T-helper 2 cell treated with Interferon-gamma antibody and Interleukin-4, amounts not matched to agents 5 μg/mL and 100 μg/mL, for 36 hours (primary cell): ENCODE results near the gene STARD13.
"Not testable (repeated sequence)": the region's sequence is repeated elsewhere in the genome, so short reads cannot be mapped to it uniquely, and the experiment has no call there.

Experiments
- DNase-seq: peaks from one replicate; pipeline ENCODE4 v3.0.0; 2021; ENCODE audit warnings: low spot score
- H3K27ac Mint-ChIP-seq: one replicate; pipeline ENCODE4 v1.8.0; 2021; ENCODE audit warnings: mild to moderate bottlenecking, mixed read lengths
- H3K27me3 Mint-ChIP-seq: one replicate; pipeline ENCODE4 v1.8.0; 2021; ENCODE audit warnings: low read depth, mixed read lengths
- H3K36me3 Mint-ChIP-seq: one replicate; pipeline ENCODE4 v1.8.0; 2021; ENCODE audit warnings: low read depth, mixed read lengths
- H3K4me1 Mint-ChIP-seq: one replicate; pipeline ENCODE4 v1.8.0; 2021; ENCODE audit warnings: low read depth, mixed read lengths
- H3K4me3 Mint-ChIP-seq: one replicate; pipeline ENCODE4 v1.8.0; 2022; ENCODE audit warnings: mild to moderate bottlenecking, moderate library complexity, mixed read lengths
- H3K9me3 Mint-ChIP-seq: one replicate; pipeline ENCODE4 v1.8.0; 2021; ENCODE audit warnings: mixed read lengths

Gene STARD13

DNA sequence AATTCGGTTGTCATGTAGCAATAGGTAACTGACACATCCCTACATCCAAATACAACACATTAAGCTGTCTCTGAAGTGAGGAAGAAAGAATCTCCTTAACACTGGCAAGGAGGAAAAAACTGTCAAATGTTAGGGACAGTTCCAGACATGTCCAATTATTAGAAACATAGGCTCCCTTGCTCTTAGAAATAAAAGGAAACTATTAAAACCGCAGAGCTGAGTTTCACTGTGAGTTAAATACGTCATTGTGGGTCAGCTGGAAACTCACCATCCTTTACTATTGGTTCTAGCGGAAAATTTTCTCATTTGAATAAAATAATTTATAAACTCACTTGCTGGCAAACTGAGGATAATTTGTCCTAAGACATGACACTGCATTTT, 40.7 kb downstream of the STARD13 start:
- H3K9me3 Mint-ChIP-seq = no peaks in the 10 kb centered on the region
- DNase-seq = no peak
- no peaks in the 10 kb centered on the region for H3K4me1 Mint-ChIP-seq
- no peak overlapping the region for H3K27ac Mint-ChIP-seq
- no peaks in the 10 kb centered on the region for H3K36me3 Mint-ChIP-seq
- H3K27me3 Mint-ChIP-seq = peaks cover 3% of the 10 kb centered on the region
- no peak overlapping the region for H3K4me3 Mint-ChIP-seq

DNA sequence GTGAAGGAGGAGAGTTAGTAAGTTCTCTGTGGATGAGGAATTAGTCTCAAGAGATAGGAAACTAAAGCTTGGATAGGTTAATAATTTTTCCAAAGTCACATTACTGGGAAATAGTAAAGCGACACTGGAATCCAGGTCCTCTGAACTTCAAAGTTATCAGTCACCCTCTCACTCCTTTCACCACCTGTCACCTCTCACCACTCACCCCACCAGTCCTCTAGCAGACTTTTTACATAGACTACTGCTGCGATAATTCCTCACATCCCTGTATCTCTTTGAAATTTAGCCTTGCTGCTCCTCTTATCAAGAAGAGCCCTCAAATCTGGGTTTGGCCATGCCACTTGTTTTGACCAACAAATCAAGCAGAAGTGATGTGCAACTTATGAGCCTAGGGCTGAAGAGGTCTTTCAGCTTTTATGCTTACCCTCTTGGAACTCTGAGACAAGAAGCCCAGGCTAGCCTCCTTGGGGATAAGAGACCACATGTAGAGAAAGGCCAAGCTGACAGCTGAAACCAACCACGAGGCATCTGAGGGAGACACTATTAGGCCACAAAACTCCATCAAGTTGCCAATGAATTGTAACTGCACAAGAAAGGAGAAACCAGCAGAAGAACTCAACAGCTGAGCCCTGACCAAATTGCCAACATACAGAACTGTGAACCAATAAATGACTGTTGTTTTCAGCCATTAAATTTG, 41.2 kb downstream of the STARD13 start:
- Mint-ChIP-seq H3K4me1 (no peaks in the 10 kb centered on the region), H3K9me3 (no peaks in the 10 kb centered on the region), H3K4me3 (no peak overlapping the region), H3K27ac (no peak overlapping the region), H3K36me3 (no peaks in the 10 kb centered on the region), H3K27me3 (peaks cover 3% of the 10 kb centered on the region)
- DNase-seq = no peak

DNA sequence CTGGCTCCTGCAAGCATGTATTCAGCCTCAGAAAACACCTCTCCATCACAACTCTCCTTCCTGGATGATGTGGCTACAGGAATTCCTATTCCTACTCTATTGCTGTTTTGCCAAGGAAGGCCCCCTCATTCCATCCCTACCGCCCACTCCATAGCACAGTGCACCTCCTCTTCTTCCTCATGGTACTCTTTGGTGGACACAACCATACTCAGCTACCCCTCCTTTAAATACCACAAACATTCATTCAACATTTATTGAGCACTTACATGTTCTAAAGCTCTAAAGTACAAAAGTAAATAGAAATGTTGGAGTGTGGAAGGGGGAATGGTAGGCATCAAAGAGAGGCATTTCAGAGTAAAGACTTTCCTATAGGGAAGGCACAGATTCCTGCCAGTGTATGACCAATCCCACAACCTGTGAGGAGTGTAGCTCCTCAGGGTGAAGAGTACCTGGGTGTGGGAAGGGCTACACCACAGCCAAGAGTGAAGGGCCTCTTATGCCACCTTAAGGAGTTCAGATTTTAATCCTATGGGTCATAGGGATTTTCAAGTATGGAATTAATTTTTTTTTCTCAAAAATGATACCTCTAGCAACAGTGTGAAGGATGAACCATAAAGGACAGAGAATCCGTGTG, 42.5 kb downstream of the STARD13 start:
- H3K36me3 Mint-ChIP-seq = no peaks in the 10 kb centered on the region
- no peaks in the 10 kb centered on the region for H3K4me1 Mint-ChIP-seq
- no peaks in the 10 kb centered on the region for H3K9me3 Mint-ChIP-seq
- H3K27me3 Mint-ChIP-seq = peaks cover 3% of the 10 kb centered on the region
- no peak overlapping the region for H3K27ac Mint-ChIP-seq
- no peak overlapping the region for H3K4me3 Mint-ChIP-seq
- no peak for DNase-seq

DNA sequence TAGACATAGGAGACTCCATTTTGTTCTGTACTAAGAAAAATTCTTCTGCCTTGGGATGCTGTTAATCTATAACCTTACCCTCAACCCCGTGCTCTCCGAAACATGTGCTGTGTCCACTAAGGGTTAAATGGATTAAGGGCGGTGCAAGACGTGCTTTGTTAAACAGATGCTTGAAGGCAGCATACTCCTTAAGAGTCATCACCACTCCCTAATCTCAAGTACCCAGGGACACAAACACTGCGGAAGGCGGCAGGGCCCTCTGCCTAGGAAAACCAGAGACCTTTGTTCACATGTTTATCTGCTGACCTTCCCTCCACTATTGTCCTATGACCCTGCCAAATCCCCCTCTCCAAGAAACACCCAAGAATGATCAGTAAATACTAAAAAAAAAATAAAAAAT, 43.2 kb downstream of the STARD13 start:
- not testable (repeated sequence) for H3K9me3 Mint-ChIP-seq, H3K36me3 Mint-ChIP-seq, H3K4me1 Mint-ChIP-seq, H3K4me3 Mint-ChIP-seq, H3K27ac Mint-ChIP-seq, H3K27me3 Mint-ChIP-seq, DNase-seq

DNA sequence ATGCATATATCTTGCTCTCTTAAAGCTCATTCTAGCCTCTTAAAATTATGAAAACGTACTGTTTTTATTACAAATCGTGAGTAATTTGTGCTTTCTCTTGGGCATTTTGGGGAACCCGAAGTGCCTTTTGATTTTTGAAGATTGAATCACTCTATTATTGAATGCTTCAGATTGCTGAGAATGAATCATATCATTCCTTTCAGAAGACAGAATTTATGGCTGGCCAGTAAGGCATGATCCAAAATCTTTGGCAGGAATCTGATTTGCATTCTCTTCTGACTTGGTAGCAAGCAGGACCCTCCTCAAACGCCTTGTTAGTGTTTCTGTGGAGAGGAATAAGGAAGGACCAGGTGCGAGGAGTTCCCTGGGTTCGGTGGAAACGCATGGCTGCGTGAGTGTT, 49.5 kb downstream of the STARD13 start:
- Mint-ChIP-seq H3K27me3 (peaks cover 7% of the 10 kb centered on the region), H3K27ac (no peak overlapping the region), H3K4me3 (no peak overlapping the region), H3K4me1 (no peaks in the 10 kb centered on the region), H3K9me3 (peaks cover 5% of the 10 kb centered on the region), H3K36me3 (peaks cover 1% of the 10 kb centered on the region)
- no peak for DNase-seq

DNA sequence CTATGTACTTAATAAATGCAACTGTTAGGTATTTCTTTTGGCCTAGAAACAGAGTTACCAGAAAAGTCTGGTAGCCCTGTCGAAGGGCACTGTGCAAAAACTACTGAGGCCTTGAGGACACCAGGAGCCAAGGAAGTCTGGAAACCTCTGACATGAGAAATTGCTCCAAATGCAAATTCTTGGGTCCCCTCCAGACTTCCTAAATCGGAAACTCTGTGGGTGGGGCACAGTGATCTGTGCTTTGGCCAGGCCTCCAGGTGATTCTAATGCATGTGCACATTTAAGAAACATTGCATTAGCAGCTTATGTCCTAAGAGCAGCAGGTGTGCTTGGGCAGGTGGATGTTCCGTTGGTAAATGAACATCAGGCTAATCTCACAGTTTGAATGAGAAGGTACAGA, 50.0 kb downstream of the STARD13 start:
- Mint-ChIP-seq H3K4me1 (no peaks in the 10 kb centered on the region), H3K9me3 (peaks cover 5% of the 10 kb centered on the region), H3K36me3 (peaks cover 1% of the 10 kb centered on the region), H3K4me3 (no peak overlapping the region), H3K27ac (no peak overlapping the region), H3K27me3 (peaks cover 7% of the 10 kb centered on the region)
- no peak for DNase-seq

DNA sequence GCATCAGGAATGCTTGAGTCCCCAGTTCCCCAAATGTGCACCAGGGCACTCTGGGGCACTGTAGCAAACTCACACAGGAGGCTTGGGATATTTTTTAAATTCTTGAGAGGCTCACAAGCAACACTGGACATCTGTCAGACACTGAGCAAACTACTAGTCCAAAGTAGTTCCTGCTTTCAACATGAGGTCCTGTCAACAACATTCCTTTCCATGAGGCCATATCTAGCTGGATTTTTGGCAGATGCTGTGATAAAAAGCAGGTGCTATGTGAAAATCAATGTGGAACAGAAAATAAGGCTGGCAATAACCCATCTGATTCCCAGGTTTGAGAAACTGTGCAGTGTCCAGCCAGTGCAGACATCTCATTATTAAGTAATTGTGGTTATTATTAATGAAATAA, 50.5 kb downstream of the STARD13 start:
- H3K4me1 Mint-ChIP-seq = no peaks in the 10 kb centered on the region
- peaks cover 1% of the 10 kb centered on the region for H3K36me3 Mint-ChIP-seq
- DNase-seq = no peak
- no peak overlapping the region for H3K4me3 Mint-ChIP-seq
- peaks cover 5% of the 10 kb centered on the region for H3K9me3 Mint-ChIP-seq
- no peak overlapping the region for H3K27ac Mint-ChIP-seq
- peaks cover 7% of the 10 kb centered on the region for H3K27me3 Mint-ChIP-seq

DNA sequence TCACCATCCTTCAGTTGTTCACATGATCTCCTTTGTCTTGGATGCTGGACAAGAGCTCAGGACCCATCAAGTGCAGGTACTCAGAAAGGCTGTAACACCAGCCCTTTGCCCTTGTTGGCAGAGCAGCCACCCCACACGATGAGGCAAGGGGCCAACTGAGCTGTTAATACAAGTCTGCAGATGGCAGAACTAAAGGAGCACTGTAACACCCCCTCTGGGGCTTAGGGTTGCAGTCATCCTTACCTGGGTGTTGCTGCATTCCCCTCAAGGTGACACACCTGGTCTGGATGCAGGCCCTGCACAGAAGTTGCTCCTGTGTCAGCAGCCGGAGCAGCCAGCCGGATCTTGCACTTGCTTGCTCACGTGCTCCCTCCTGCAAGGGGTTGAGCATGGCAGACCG, 52.0 kb downstream of the STARD13 start:
- H3K4me1 Mint-ChIP-seq = peaks cover 5% of the 10 kb centered on the region
- H3K27ac Mint-ChIP-seq = no peak overlapping the region
- H3K9me3 Mint-ChIP-seq = peaks cover 5% of the 10 kb centered on the region
- no peak for DNase-seq
- peaks cover 7% of the 10 kb centered on the region for H3K27me3 Mint-ChIP-seq
- no peak overlapping the region for H3K4me3 Mint-ChIP-seq
- peaks cover 1% of the 10 kb centered on the region for H3K36me3 Mint-ChIP-seq

DNA sequence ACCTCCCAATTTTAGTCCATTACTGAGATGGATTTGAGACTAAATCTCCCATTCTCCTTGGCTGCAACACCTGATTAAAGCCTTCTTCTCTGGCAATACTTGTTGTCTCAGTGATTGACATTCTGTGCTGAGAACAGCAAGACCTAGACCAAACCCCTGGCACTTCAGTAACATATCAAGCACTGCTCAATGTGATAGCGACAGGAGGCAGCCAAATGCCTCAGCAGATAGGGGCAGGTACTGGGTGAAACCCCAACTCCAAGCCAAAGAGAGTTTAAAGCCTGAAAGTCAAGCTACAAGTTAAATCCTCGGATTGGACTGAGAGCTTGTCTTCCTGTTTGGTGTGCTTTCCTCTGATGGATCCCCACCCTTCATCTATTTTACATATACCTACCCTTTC, 52.7 kb downstream of the STARD13 start:
- Mint-ChIP-seq H3K9me3 (peaks cover 5% of the 10 kb centered on the region), H3K27me3 (peaks cover 7% of the 10 kb centered on the region), H3K4me1 (peaks cover 6% of the 10 kb centered on the region), H3K36me3 (peaks cover 1% of the 10 kb centered on the region), H3K27ac (no peak overlapping the region), H3K4me3 (no peak overlapping the region)
- DNase-seq = no peak

DNA sequence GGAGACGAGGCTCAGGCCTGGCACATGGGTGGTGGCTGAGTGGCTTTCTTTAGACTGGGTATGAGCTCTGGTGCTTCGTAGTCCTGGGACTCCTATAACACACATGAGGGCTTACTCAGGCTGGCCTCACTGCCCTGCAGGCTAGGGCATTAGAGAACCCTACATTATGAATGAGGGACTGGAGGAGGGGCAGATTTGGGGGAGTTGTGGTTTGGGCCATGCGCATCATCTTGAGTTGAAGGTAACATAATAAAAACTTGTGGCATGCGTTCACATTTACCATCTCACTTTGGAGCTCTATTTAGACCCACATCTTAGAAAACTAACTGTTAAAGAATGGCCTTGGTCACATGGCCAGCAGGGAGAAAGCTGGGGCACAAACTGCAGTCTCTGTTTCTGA, 54.2 kb downstream of the STARD13 start:
- Mint-ChIP-seq H3K4me1 (peaks cover 6% of the 10 kb centered on the region), H3K4me3 (no peak overlapping the region), H3K27ac (no peak overlapping the region)

DNA sequence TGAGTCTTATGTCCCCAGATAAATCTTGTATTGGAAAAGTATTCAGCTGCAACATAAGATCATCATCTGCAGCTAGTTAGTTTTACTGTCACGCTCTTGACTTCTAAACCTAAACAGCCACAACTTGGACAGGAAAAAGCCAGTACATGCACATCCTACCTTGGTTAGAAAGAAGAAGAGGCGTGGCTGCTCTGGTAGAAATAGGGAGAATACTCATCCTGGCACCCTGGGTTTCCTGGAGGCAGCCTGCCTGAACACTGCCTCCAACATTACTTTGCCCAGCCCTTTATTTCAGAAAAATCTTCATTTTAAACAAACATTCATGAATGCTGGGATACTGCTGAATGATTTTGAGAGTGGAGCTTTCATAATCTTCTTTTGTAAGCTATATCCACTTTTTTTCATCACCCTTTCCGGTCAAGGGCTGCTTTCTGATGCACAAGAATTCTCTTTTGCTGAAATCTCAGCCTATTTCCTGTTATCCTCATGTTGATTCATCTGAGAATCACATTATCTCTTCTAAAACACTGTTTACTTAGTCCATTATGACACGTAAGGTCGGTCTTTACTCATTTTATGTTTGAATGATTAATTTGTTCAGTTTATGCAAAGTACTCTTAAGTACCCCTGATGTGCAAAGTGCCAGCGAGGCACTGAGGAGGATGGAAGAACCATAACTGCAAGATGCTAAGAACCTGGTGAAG, 55.2 kb downstream of the STARD13 start:
- H3K36me3 Mint-ChIP-seq = peaks cover 1% of the 10 kb centered on the region
- H3K27ac Mint-ChIP-seq = no peak overlapping the region
- H3K9me3 Mint-ChIP-seq = peaks cover 5% of the 10 kb centered on the region
- H3K4me1 Mint-ChIP-seq = peaks cover 6% of the 10 kb centered on the region
- peaks cover 4% of the 10 kb centered on the region for H3K27me3 Mint-ChIP-seq
- H3K4me3 Mint-ChIP-seq = no peak overlapping the region
- DNase-seq = no peak

More for the DNA sequence above, 54.2 kb downstream of the STARD13 start:
- DNase-seq = no peak
- H3K9me3 Mint-ChIP-seq = peaks cover 5% of the 10 kb centered on the region
- H3K36me3 Mint-ChIP-seq = peaks cover 1% of the 10 kb centered on the region
- peaks cover 4% of the 10 kb centered on the region for H3K27me3 Mint-ChIP-seq

DNA sequence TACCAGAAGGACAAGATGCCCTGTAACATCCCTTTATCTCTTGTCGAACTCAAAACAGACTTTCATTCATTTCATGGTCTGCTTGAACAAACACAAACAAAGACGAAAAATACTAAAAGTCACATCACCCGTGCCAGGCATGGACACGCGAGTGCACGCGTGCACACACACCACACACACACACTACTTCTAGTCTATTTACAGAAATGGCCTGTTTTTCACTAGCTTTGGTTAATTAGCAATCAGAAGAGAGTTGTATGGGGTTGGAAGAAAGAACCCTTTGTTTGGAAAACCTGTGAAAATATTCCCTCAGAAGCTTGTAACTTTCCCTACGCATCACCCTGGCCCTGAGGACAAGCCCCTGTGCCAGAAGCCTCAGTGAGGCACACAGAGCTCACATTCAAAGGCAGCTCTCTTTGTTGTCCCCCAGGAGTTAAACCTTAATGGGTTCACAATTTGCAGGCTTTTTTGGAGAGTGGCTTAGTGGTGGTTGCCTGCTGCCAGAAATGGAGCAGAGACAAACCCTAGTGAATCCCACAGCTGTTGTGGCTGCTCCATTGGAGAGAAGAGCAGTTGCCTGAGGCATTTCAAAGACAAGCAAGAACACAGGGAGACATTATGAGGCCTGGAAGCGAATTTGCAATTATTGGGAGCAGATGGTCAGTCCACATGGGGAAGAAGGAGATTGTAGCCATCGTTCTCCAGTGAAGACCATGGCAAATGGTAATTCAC, 55.9 kb downstream of the STARD13 start:
- H3K4me1 Mint-ChIP-seq = peaks cover 6% of the 10 kb centered on the region
- H3K4me3 Mint-ChIP-seq = no peak overlapping the region
- no peak overlapping the region for H3K27ac Mint-ChIP-seq

DNA sequence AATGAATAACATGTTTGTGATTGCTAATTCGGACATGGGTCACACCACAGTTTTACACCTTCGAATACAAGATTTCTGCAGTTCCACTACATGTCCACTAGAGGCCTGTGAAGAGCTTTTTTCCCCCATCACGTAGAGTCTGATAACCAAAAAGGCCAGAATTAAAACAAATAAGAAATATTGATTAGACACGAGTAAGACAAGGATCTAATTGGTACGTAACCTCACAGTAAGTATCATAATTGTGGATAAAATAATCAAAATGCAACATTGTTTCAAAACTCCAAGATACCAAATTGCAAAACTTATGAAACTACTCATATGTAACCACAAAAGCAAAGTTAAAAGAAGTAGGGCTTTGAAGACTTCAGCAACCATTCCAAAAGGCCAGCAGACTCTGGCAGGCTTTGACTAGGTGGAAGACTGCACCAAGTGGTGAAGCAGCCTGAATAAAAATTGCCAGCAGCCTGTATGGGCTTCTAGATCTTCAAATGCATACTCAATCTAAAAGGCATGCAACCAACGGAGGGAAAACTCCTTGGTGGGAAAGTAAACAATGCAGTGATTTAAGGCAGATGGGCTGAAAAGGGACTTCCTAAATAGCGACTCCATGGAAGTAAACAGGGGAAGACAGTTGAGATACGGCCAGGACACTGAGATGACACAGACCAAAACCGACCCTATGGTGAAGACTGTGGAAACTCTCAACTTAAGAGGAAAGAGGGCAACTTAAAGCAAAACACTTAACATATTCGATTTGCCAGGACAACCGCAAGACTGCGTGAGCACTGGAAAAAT, 56.7 kb downstream of the STARD13 start:
- Mint-ChIP-seq H3K36me3 (peaks cover 1% of the 10 kb centered on the region), H3K27ac (no peak overlapping the region), H3K9me3 (peaks cover 5% of the 10 kb centered on the region), H3K4me1 (peaks cover 6% of the 10 kb centered on the region), H3K27me3 (peaks cover 4% of the 10 kb centered on the region), H3K4me3 (no peak overlapping the region)
- DNase-seq = no peak

More for the DNA sequence above, 55.9 kb downstream of the STARD13 start:
- Mint-ChIP-seq H3K36me3 (peaks cover 1% of the 10 kb centered on the region), H3K27me3 (peaks cover 4% of the 10 kb centered on the region), H3K9me3 (peaks cover 5% of the 10 kb centered on the region)
- no peak for DNase-seq
